ENCODE measurements around the gene SULT1C2. TPM values are rescaled to one million over a fixed set of nuclear protein-coding genes. Genes with fewer than 3 reads are reported as not detected.

The SULT1C2 gene
- total and polyA plus RNA-seq, 2 of the 8 experiments (the other 6 are each of a cell fraction or from before 2014, with no cell fraction given): 2.2 to 2.8 TPM

DNA sequence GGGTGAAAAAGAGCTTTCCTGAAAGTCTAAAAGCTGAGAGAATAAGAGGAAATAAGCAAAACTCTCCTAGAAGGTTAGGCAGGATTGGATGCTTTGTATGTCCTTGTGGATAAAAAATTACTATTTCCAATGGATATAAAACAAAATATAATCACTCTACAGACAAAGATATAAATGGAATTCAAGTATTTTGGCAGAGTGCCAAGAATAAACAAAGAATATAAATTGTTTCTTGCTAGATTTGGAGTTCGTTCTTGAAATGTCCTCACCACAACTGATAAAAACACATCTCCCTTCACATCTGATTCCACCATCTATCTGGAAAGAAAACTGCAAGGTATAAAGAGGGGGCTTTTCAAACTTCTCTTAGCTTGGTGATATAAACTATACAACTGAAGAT lies 35.6 kb upstream of the SULT1C2 start:
- Histone ChIP-seq H3K9ac (replicated peaks in 1 of 4; ENCODE audit: extremely low read depth in 1 of 4, low read depth in 3 of 4, low read length in 3 of 4) (no peak overlapping the region), H3K4me3 (ENCODE audit: extremely low read depth in 1 of 4, insufficient read depth in 2 of 4, low read depth in 3 of 4, low read length in 4 of 4) (no peak overlapping the region), H3K4ac (replicated peaks; ENCODE audit: insufficient read length, low read depth, low read length) (no peak overlapping the region), H4K8ac (ENCODE audit: extremely low read depth, insufficient read depth, low read length) (no peak overlapping the region), H4K5ac (ENCODE audit: insufficient read length, low read depth, low read length) (no peak overlapping the region), H3K14ac (ENCODE audit: insufficient read length) (no peak overlapping the region), H4K91ac (replicated peaks; ENCODE audit: insufficient read length, low read length) (no peak overlapping the region), H3K27me3 (replicated peaks in 1 of 4; ENCODE audit: control insufficient read depth in 3 of 4, extremely low read depth in 1 of 4, insufficient read depth in 3 of 4, low read length in 3 of 4) (no peaks in the 10 kb centered on the region), H3K27ac (ENCODE audit: low read depth, low read length) (no peak overlapping the region), H3K23ac (ENCODE audit: insufficient read length) (no peak overlapping the region), H4K20me1 (replicated peaks in 1 of 2; ENCODE audit: control insufficient read depth in 1 of 2, insufficient read depth in 2 of 2, low read length in 2 of 2) (no peaks in the 10 kb centered on the region), H2AK5ac (ENCODE audit: low read depth, low read length) (no peak overlapping the region), H2BK15ac (ENCODE audit: low read length) (no peak overlapping the region), H2AFZ (ENCODE audit: low read length) (no peak overlapping the region), H3K4me1 (replicated peaks in 1 of 4; ENCODE audit: control insufficient read depth in 3 of 4, insufficient read depth in 4 of 4, low read length in 3 of 4) (no peaks in the 10 kb centered on the region), H3K56ac (replicated peaks; ENCODE audit: insufficient read length, low read depth, low read length) (no peak overlapping the region), H3K9me3 (ENCODE audit: insufficient read depth in 2 of 2, low read depth in 1 of 2, low read length in 1 of 2) (no peaks in the 10 kb centered on the region), H3K79me2 (ENCODE audit: control insufficient read depth in 1 of 2, insufficient read depth in 2 of 2, low read length in 2 of 2) (no peaks in the 10 kb centered on the region), H3K4me2 (ENCODE audit: insufficient read depth in 1 of 2, low read depth in 2 of 2, low read length in 2 of 2) (no peak overlapping the region), H2BK5ac (ENCODE audit: low read depth, low read length) (no peak overlapping the region), H3K23me2 (ENCODE audit: low read depth, low read length) (no peaks in the 10 kb centered on the region), H3K79me1 (ENCODE audit: low read depth, low read length) (no peaks in the 10 kb centered on the region), H2BK20ac (ENCODE audit: low read length) (no peak overlapping the region), H2BK12ac (ENCODE audit: low read depth, low read length) (no peak overlapping the region), H3K36me3 (ENCODE audit: control insufficient read depth in 2 of 4, insufficient read depth in 4 of 4, low read length in 3 of 4) (no peaks in the 10 kb centered on the region), H2BK120ac (replicated peaks; ENCODE audit: low read depth, low read length) (no peak overlapping the region), H3K18ac (ENCODE audit: extremely low read depth, low read length) (no peak overlapping the region)
- ChIA-PET CTCF (ENCODE audit: partially characterized antibody) (interaction anchor here (0.6 to 1.5 kb wide), 2 partner anchors 14 to 148 kb away, joined by 3 to 4 read pairs; no protein-coding TSS in a partner anchor), POLR2A (ENCODE audit: partially characterized antibody) (no interaction called here)
- TF ChIP-seq, protein P1, sequence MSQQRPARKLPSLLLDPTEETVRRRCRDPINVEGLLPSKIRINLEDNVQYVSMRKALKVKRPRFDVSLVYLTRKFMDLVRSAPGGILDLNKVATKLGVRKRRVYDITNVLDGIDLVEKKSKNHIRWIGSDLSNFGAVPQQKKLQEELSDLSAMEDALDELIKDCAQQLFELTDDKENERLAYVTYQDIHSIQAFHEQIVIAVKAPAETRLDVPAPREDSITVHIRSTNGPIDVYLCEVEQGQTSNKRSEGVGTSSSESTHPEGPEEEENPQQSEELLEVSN (IDR thresholded peaks at IDR 0.05): no peak
- no peak for TF ChIP-seq TCF12 (IDR thresholded peaks at IDR 0.05; ENCODE audit: low read depth, low read length)
- no peak for TF ChIP-seq ZNF274 (IDR thresholded peaks at IDR 0.05; ENCODE audit: borderline replicate concordance, extremely low read depth, low read length)
- no peak for TF ChIP-seq SRF (IDR thresholded peaks at IDR 0.05; ENCODE audit: low read depth, low read length)
- no peak for TF ChIP-seq EP300 (IDR thresholded peaks at IDR 0.05; ENCODE audit: borderline replicate concordance in 1 of 2, low read depth in 2 of 2, low read length in 2 of 2)
- no peak for TF ChIP-seq RAD21 (IDR thresholded peaks at IDR 0.05 in 1 of 2, conservative IDR thresholded peaks at IDR 0.05 in 1 of 2; ENCODE audit: low read depth in 2 of 2, low read length in 2 of 2)
- TF ChIP-seq SP1 (IDR thresholded peaks at IDR 0.05; ENCODE audit: low read depth, low read length): no peak
- no peak for TF ChIP-seq BCL11A (IDR thresholded peaks at IDR 0.05; ENCODE audit: low read depth in 2 of 2, low read length in 2 of 2)
- TF ChIP-seq TAF7 (optimal IDR thresholded peaks at IDR 0.05; ENCODE audit: borderline replicate concordance, low read depth, low read length): no peak
- TF ChIP-seq KDM4A (IDR thresholded peaks at IDR 0.05; ENCODE audit: low read depth, low read length, severe bottlenecking): no peak
- TF ChIP-seq POU5F1 (IDR thresholded peaks at IDR 0.05; ENCODE audit: low read depth, low read length): no peak
- TF ChIP-seq CBX5 (IDR thresholded peaks at IDR 0.05; ENCODE audit: low read depth, low read length): no peak
- no peak for DNase-seq (ENCODE audit: low read depth in 1 of 2, low spot score in 2 of 2)
- WGBS, 2 experiments (ENCODE audit: extremely low coverage in 1 of 2, insufficient coverage in 1 of 2, insufficient read length in 1 of 2, insufficient replicate concordance in 2 of 2, low coverage in 1 of 2, low lambda C conversion rate in 2 of 2, missing lambda C conversion rate in 1 of 2): 89% methylated on average over 1 of the region's 1 CpG; no CpG with 5 or more reads in 1 of the 2 experiments
- no peak for FAIRE-seq

Data from H1 (cell line).